OCI-LY1 (cell line): Measurements from ENCODE around the gene ARHGEF10L.

Experiments
- CTCF ChIP-seq: fragments of 200-600 bp; sonication (generic), shearing (Covaris generic); IDR thresholded peaks from 2 replicates; pipeline ENCODE4 v1.5.1; 2017; ENCODE audit warnings: mild to moderate bottlenecking, antibody characterized with exemption, low read length, moderate library complexity, mixed read lengths
- EZH2 ChIP-seq: fragments of 200-600 bp; sonication (generic), shearing (Covaris generic); IDR thresholded peaks from 2 replicates; pipeline ENCODE4 v1.8.0; 2017; ENCODE audit warnings: borderline replicate concordance, mixed run types, mild to moderate bottlenecking, antibody characterized with exemption, low read length, moderate library complexity, mixed read lengths

GRCh38 chr1:17585266-17585987 is 45.9 kb downstream of the ARHGEF10L start:
- no peak for TF ChIP-seq CTCF
- TF ChIP-seq EZH2, result no peak
